OCI-LY7 (cell line): ENCODE measurements around the gene DEDD2. TPM values are rescaled to one million over a fixed set of nuclear protein-coding genes. Genes with fewer than 3 reads are reported as not detected.

Experiments
- BruUV-seq: library from RNA; stranded (reverse); fragments of 400-500 nt; replicated peaks from 2 replicates; lab custom pipeline; 2021; lab: Mats Ljungman, UMichigan
- CTCF ChIA-PET: fragments of 300-600 bp; sonication (Branson Sonifier 250); formaldehyde crosslinking; loops from one replicate; lab custom pipeline; 2022; ENCODE audit warnings: antibody characterized with exemption; ENCODE audit not compliant: unreplicated experiment; lab: Charles Lee
- POLR2A ChIA-PET: fragments of 300-600 bp; sonication (Branson Sonifier 250); formaldehyde crosslinking; loops from one replicate; lab custom pipeline; 2022; ENCODE audit warnings: antibody characterized with exemption; lab: Charles Lee
- DNase-seq: peaks from one replicate; pipeline ENCODE4 v3.0.0-alpha.2; 2015; ENCODE audit warnings: low spot score
- H2AFZ ChIP-seq: fragments of 200-600 bp; sonication (generic), shearing (Covaris generic); 2 replicates; pipeline ENCODE4 v1.6.1; 2014; ENCODE audit warnings: mild to moderate bottlenecking, antibody characterized with exemption, low read length, moderate library complexity
- H3K27ac ChIP-seq: fragments of 200-600 bp; sonication (generic); 2 replicates; pipeline ENCODE4 v1.5.1; 2014; ENCODE audit warnings: mixed run types, low read depth, mild to moderate bottlenecking, moderate library complexity, low read length, inconsistent platforms; ENCODE audit not compliant: poor library complexity, severe bottlenecking
- H3K36me3 ChIP-seq: fragments of 200-600 bp; sonication (generic); 2 replicates; pipeline ENCODE4 v1.6.1; 2014; ENCODE audit warnings: mild to moderate bottlenecking, antibody characterized with exemption, low read length, moderate library complexity, mixed read lengths; ENCODE audit not compliant: insufficient read depth
- H3K4me1 ChIP-seq: fragments of 200-600 bp; sonication (generic); 2 replicates; pipeline ENCODE4 v1.5.1; 2014; ENCODE audit warnings: mild to moderate bottlenecking, low read length; ENCODE audit not compliant: insufficient read depth, poor library complexity, severe bottlenecking
- H3K4me2 ChIP-seq: fragments of 200-600 bp; sonication (generic); 2 replicates; pipeline ENCODE4 v1.6.1; 2014; ENCODE audit warnings: mild to moderate bottlenecking, low read length
- H3K4me3 ChIP-seq: fragments of 200-600 bp; sonication (generic); 2 replicates; pipeline ENCODE4 v1.5.1; 2014; ENCODE audit warnings: mild to moderate bottlenecking, low read depth, low read length; ENCODE audit not compliant: poor library complexity, severe bottlenecking
- H3K79me2 ChIP-seq: fragments of 200-600 bp; sonication (generic); 2 replicates; pipeline ENCODE4 v1.6.1; 2016; ENCODE audit warnings: low read depth, mild to moderate bottlenecking, low read length, moderate library complexity, mixed read lengths; ENCODE audit not compliant: insufficient read depth
- H3K9me2 ChIP-seq: fragments of 200-600 bp; sonication (generic); 2 replicates; pipeline ENCODE4 v1.6.1; 2016; ENCODE audit warnings: mild to moderate bottlenecking, low read length, mixed read lengths; ENCODE audit not compliant: insufficient read depth
- H3K9me3 ChIP-seq: fragments of 200-600 bp; sonication (generic); 2 replicates; pipeline ENCODE4 v1.6.1; 2014; ENCODE audit warnings: mild to moderate bottlenecking, mixed run types, low read length, mixed read lengths
- H4K20me1 ChIP-seq: fragments of 200-600 bp; sonication (generic); 2 replicates; pipeline ENCODE4 v1.6.1; 2014; ENCODE audit warnings: mild to moderate bottlenecking, antibody characterized with exemption, low read length, moderate library complexity, mixed read lengths; ENCODE audit not compliant: insufficient read depth
- CTCF ChIP-seq: fragments of 200-600 bp; sonication (generic); conservative IDR thresholded peaks from 2 replicates; pipeline ENCODE4 v1.5.1; 2014; ENCODE audit warnings: mild to moderate bottlenecking, antibody characterized with exemption, low read length, moderate library complexity, mixed read lengths
- EZH2phosphoT487 ChIP-seq: fragments of 200-600 bp; sonication (generic); IDR thresholded peaks from 2 replicates; pipeline ENCODE4 v1.6.1; 2018; ENCODE audit warnings: low read depth, borderline replicate concordance, mild to moderate bottlenecking, mixed run types, antibody characterized with exemption, low read length, moderate library complexity, mixed read lengths
- intact Hi-C: fragments of 100-400 bp; cut with micrococcal nuclease; formaldehyde crosslinking; loops from one replicate; pipeline ENCODE4 v1.10.0; 2022; ENCODE audit not compliant: unreplicated experiment
- total RNA-seq, 2 experiments: library from RNA; depleted of rRNA in 1 of 2; stranded (reverse); fragments of >200 nt in 1 of 2; shearing (Covaris generic) in 1 of 2; gene quantifications; 2 replicates each; pipeline ENCODE4 v1.2.3, GENCODE V29; 2014 to 2022

Gene DEDD2
- total RNA-seq, 2 experiments from 2014 or later: 15.5 to 41.9 TPM

GRCh38 chr19:42159942-42160341, 57.5 kb downstream of the DEDD2 start:
- intact Hi-C loops: no loop called here
- no peak overlapping the region for H3K4me2 ChIP-seq
- no peak overlapping the region for H2AFZ ChIP-seq
- no peaks in the 10 kb centered on the region for H3K9me3 ChIP-seq
- no peaks in the 10 kb centered on the region for H3K36me3 ChIP-seq
- DNase-seq: no peak
- no peak overlapping the region for H3K4me3 ChIP-seq
- H3K27ac ChIP-seq: no peak overlapping the region
- H3K4me1 ChIP-seq: peaks cover 7% of the 10 kb centered on the region
- no peaks in the 10 kb centered on the region for H3K9me2 ChIP-seq
- no peaks in the 10 kb centered on the region for H3K79me2 ChIP-seq
- no peaks in the 10 kb centered on the region for H4K20me1 ChIP-seq
- BruUV-seq: no TSS peak
- no peak for TF ChIP-seq EZH2phosphoT487
- CTCF ChIA-PET: no interaction called here
- POLR2A ChIA-PET: no interaction called here

GRCh38 chr19:42158926-42159325, 58.6 kb downstream of the DEDD2 start:
- no peaks in the 10 kb centered on the region for H3K9me3 ChIP-seq
- intact Hi-C loops: no loop called here
- H3K36me3 ChIP-seq: no peaks in the 10 kb centered on the region
- peaks cover 16% of the 10 kb centered on the region for H3K4me1 ChIP-seq
- no peaks in the 10 kb centered on the region for H4K20me1 ChIP-seq
- no peaks in the 10 kb centered on the region for H3K79me2 ChIP-seq
- CTCF ChIA-PET: no interaction called here
- TF ChIP-seq EZH2phosphoT487 (no peak), CTCF (no peak)
- H3K27ac ChIP-seq: no peak overlapping the region
- no peak for DNase-seq
- H3K9me2 ChIP-seq: no peaks in the 10 kb centered on the region
- BruUV-seq: no TSS peak
- POLR2A ChIA-PET: no interaction called here
- no peak overlapping the region for H3K4me3 ChIP-seq
- H2AFZ ChIP-seq: no peak overlapping the region
- no peak overlapping the region for H3K4me2 ChIP-seq

GRCh38 chr19:42156571-42156970, 60.9 kb downstream of the DEDD2 start:
- Histone ChIP-seq H3K4me1 (peaks cover 16% of the 10 kb centered on the region), H3K9me3 (no peaks in the 10 kb centered on the region), H3K79me2 (no peaks in the 10 kb centered on the region), H3K4me2 (no peak overlapping the region), H4K20me1 (no peaks in the 10 kb centered on the region), H3K4me3 (no peak overlapping the region), H3K9me2 (no peaks in the 10 kb centered on the region), H3K36me3 (no peaks in the 10 kb centered on the region), H2AFZ (no peak overlapping the region), H3K27ac (no peak overlapping the region)
- POLR2A ChIA-PET: interaction anchor here (0.6 kb wide), 1 partner anchor 122 kb away, joined by 4 read pairs; no protein-coding TSS in a partner anchor
- no peak for TF ChIP-seq CTCF
- TF ChIP-seq EZH2phosphoT487: no peak
- intact Hi-C loops: no loop called here
- CTCF ChIA-PET: no interaction called here
- no TSS peak for BruUV-seq
- DNase-seq: no peak
